HEK293 (cell line): ENCODE measurements around the gene ZNF540.

Source experiments
- EGR2 ChIP-seq: fragments of 450-650 bp; formaldehyde crosslinking; IDR thresholded peaks from 2 replicates; pipeline ENCODE4 v1.5.1; 2016; ENCODE audit warnings: low read depth, missing biosample characterization, missing genetic modification characterization
- HIC1 ChIP-seq: fragments of 450-650 bp; formaldehyde crosslinking; IDR thresholded peaks from 2 replicates; pipeline ENCODE4 v1.5.1; 2016; ENCODE audit warnings: missing biosample characterization, missing genetic modification characterization
- KLF1 ChIP-seq: fragments of 450-650 bp; formaldehyde crosslinking; IDR thresholded peaks from 2 replicates; pipeline ENCODE4 v1.5.1; 2016; ENCODE audit warnings: missing biosample characterization, missing genetic modification characterization
- REPIN1 ChIP-seq: fragments of 450-650 bp; formaldehyde crosslinking; IDR thresholded peaks from 2 replicates; pipeline ENCODE4 v1.5.1; 2017; ENCODE audit warnings: missing biosample characterization, missing genetic modification characterization, low read depth
- SP2 ChIP-seq: fragments of 450-650 bp; formaldehyde crosslinking; IDR thresholded peaks from 2 replicates; pipeline ENCODE4 v1.5.1; 2016; ENCODE audit warnings: missing biosample characterization, missing genetic modification characterization
- SP7 ChIP-seq: fragments of 450-650 bp; formaldehyde crosslinking; IDR thresholded peaks from 2 replicates; pipeline ENCODE4 v1.5.1; 2016; ENCODE audit warnings: missing biosample characterization, missing genetic modification characterization
- TSHZ1 ChIP-seq: fragments of 450-650 bp; formaldehyde crosslinking; IDR thresholded peaks from 2 replicates; pipeline ENCODE4 v1.5.1; 2016; ENCODE audit warnings: missing biosample characterization, missing genetic modification characterization, borderline replicate concordance
- WT1 ChIP-seq: fragments of 450-650 bp; formaldehyde crosslinking; IDR thresholded peaks from 2 replicates; pipeline ENCODE4 v1.5.1; 2016; ENCODE audit warnings: missing biosample characterization, missing genetic modification characterization
- ZBTB48 ChIP-seq: fragments of 450-650 bp; formaldehyde crosslinking; IDR thresholded peaks from 2 replicates; pipeline ENCODE4 v1.5.1; 2016; ENCODE audit warnings: missing biosample characterization, missing genetic modification characterization
- ZNF112 ChIP-seq: fragments of 450-650 bp; formaldehyde crosslinking; IDR thresholded peaks from 2 replicates; pipeline ENCODE4 v1.5.0; 2017; ENCODE audit warnings: missing biosample characterization, missing genetic modification characterization
- ZNF280C ChIP-seq: fragments of 450-650 bp; formaldehyde crosslinking; IDR thresholded peaks from 2 replicates; pipeline ENCODE4 v1.5.1; 2016; ENCODE audit warnings: missing biosample characterization, missing genetic modification characterization
- ZNF280D ChIP-seq: fragments of 450-650 bp; formaldehyde crosslinking; IDR thresholded peaks from 2 replicates; pipeline ENCODE4 v1.5.1; 2016; ENCODE audit warnings: missing biosample characterization, missing genetic modification characterization
- ZNF404 ChIP-seq: fragments of 450-650 bp; formaldehyde crosslinking; IDR thresholded peaks from 2 replicates; pipeline ENCODE4 v1.5.1; 2017; ENCODE audit warnings: missing biosample characterization, missing genetic modification characterization
- ZNF449 ChIP-seq: fragments of 450-650 bp; formaldehyde crosslinking; IDR thresholded peaks from 2 replicates; pipeline ENCODE4 v1.5.1; 2017; ENCODE audit warnings: missing biosample characterization, mild to moderate bottlenecking, missing genetic modification characterization, moderate library complexity
- ZNF518A ChIP-seq: fragments of 450-650 bp; formaldehyde crosslinking; conservative IDR thresholded peaks from 2 replicates; pipeline ENCODE4 v1.5.1; 2016; ENCODE audit warnings: low read depth, missing biosample characterization, missing genetic modification characterization
- ZNF610 ChIP-seq: fragments of 450-650 bp; formaldehyde crosslinking; IDR thresholded peaks from 2 replicates; pipeline ENCODE4 v1.5.1; 2016; ENCODE audit warnings: missing biosample characterization, missing genetic modification characterization, borderline replicate concordance
- ZNF626 ChIP-seq: fragments of 450-650 bp; sonication (Bioruptor Pico); formaldehyde crosslinking; IDR thresholded peaks from 2 replicates; pipeline ENCODE4 v1.5.1; 2018; ENCODE audit warnings: missing biosample characterization, missing genetic modification characterization, inconsistent platforms
- ZNF664 ChIP-seq: fragments of 450-650 bp; formaldehyde crosslinking; IDR thresholded peaks from 2 replicates; pipeline ENCODE4 v1.5.1; 2016; ENCODE audit warnings: missing biosample characterization, missing genetic modification characterization
- ZNF677 ChIP-seq: fragments of 450-650 bp; IDR thresholded peaks from 2 replicates; pipeline ENCODE4 v1.5.0; 2018; ENCODE audit warnings: missing biosample characterization, mild to moderate bottlenecking, missing genetic modification characterization, moderate library complexity
- ZNF701 ChIP-seq: fragments of 450-650 bp; formaldehyde crosslinking; IDR thresholded peaks from 2 replicates; pipeline ENCODE4 v1.5.1; 2016; ENCODE audit warnings: missing biosample characterization, missing genetic modification characterization
- ZXDB ChIP-seq: fragments of 450-650 bp; formaldehyde crosslinking; IDR thresholded peaks from 2 replicates; pipeline ENCODE4 v1.5.1; 2016; ENCODE audit warnings: missing biosample characterization, missing genetic modification characterization

The ZNF540 gene

GRCh38 chr19:37655301-37655688 lies 60.6 kb downstream of the ZNF540 start, which contains the start of gene ZFP30 (continued):
- TF ChIP-seq ZNF404 = no peak
- no peak for TF ChIP-seq ZNF280C (tag by site-specific recombination)
- TF ChIP-seq SP7 = no peak; the same call in 1 of the 2 replicates
- TF ChIP-seq HIC1 = no peak
- peak; percentile 60 for TF ChIP-seq WT1 (tag by site-specific recombination)
- 0 out of 2 replicates have a peak, but pooled peaks have one; percentile 37 for TF ChIP-seq ZNF449
- TF ChIP-seq KLF1 = no peak
- TF ChIP-seq ZNF701 (tag by site-specific recombination) = no peak; the same call in 1 of the 2 replicates
- no peak; the same call in 1 of the 2 replicates for TF ChIP-seq ZNF664 (tag by site-specific recombination)
- TF ChIP-seq ZNF626 (tag by site-specific recombination) = no peak
- TF ChIP-seq EGR2 (tag by site-specific recombination) = no peak
- no peak for TF ChIP-seq ZBTB48 (tag by site-specific recombination)
- no peak for TF ChIP-seq ZNF112
- TF ChIP-seq ZNF518A (tag by site-specific recombination) = no peak
- TF ChIP-seq SP2 (tag by site-specific recombination) = no peak
- peak; percentile 76; the same call in 1 of the 2 replicates for TF ChIP-seq REPIN1 (tag by site-specific recombination)
- no peak for TF ChIP-seq ZXDB (tag by site-specific recombination)
- TF ChIP-seq ZNF610 (tag by site-specific recombination) = peak; percentile 35; the same call in 1 of the 2 replicates
- TF ChIP-seq ZNF677 (tag by site-specific recombination) = no peak
- no peak for TF ChIP-seq TSHZ1 (tag by site-specific recombination)
- 0 out of 2 replicates have a peak, but pooled peaks have one; percentile 2 for TF ChIP-seq ZNF280D (tag by site-specific recombination)
